ENCODE measurements around the gene UBE2F.
"Not testable (repeated sequence)": the region's sequence is repeated elsewhere in the genome, so short reads cannot be mapped to it uniquely, and the experiment has no call there.

UBE2F gene

GRCh38 chr2:237981621-237982020 is 14.8 kb downstream of the UBE2F start:
- DNase-seq: not testable (repeated sequence)

DNA sequence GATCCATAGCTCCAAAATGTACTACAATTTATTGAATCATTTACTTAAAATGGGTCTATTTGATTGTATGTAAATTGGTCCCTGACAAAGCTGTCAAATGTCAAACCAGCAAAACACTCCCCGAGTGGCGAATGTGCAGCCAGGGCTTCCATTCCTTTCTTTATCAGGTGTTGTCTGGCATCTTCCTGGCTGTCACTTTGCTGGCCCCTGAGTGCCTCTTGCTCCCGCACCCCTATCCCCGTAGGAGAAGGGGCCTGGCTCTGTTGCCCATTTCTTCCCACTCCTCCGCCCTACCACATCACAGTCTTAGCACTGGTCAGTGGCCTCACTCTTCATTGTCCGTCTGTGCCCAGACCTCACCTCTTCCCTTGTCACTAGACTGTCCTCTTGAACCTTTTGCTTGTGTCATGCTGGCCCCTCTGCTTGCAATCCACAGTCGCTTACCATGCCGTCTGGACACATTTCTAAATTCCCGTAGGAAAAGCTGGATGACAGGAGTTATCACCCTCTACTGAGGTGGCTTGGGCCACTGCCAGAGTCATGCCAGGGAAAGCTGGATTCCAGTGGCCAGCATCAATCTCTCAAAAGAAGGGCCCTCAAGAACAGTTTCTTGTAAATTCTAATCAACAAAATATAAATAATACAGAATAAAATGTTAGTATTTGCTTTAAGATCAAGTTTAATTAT is 15.4 kb downstream of the UBE2F start:
- no peak for DNase-seq

DNA sequence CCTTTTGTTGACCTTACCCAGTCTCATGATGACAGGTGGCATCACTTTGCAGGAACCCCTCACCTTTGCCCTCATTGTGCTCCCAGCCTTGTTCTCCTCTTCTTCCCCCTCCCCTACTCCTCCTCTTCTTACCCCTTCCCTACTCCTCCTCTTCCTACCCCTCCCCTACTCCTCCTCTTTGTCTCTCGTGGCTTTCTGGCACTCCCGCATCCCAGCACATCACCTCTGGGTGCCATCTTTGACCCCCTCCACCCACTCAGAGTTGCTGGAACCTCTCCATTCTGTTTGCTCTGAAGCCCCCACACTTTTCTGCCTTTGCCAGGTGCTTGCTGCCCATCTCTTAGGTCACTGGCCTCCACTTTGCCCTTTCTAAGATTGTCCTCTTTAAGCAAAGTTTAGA is 17.1 kb downstream of the UBE2F start:
- no peak for DNase-seq

- no peak for DNase-seq
Observed at GRCh38 chr2:237987268-237987667, 20.5 kb downstream of the UBE2F start.

DNA sequence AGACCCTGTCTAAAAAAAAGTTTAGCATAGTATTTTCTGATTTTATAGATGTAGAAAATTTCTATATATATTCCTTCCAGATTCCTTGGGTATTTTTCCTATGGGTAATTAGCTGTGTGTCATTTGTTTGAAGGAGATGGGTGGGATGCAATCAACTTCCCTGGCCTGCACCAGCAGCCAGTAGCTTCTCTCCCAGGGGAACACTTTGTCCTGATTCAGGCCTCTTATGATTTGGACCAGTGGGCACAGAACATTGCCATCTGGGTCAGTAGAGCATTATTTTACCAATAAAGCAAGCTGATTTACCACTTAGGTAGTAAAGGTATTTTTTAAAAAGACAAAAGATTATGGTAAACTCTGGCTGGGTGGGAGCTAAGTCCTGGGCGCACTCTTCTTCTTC is 26.9 kb downstream of the UBE2F start:
- no peak for DNase-seq

DNA sequence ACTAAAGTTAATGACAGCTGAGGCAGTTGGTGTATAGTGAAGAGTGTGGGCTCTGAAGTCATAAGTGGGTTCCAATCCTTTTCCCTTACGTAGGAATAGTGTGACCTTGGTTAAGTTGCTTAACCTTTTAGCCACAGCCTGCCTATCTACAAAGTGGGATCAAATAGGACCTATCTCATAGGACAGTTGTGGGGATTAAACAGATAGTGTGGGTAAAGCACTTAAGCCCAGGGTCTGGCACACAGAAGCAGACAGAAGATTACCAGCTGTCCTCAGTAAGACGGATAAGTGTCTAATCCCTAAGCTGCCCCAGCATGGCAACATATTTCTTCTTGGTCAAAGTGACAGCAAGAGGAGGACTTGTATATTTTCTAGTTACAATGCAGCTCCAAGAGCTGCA is 28.2 kb downstream of the UBE2F start:
- no peak for DNase-seq

- no peak for DNase-seq
Observed at GRCh38 chr2:237996021-237996593, 29.3 kb downstream of the UBE2F start.

GRCh38 chr2:237997521-237997920 is 30.7 kb downstream of the UBE2F start:
- DNase-seq: no peak

GRCh38 chr2:237998530-237998929 is 31.7 kb downstream of the UBE2F start:
- no peak for DNase-seq

GRCh38 chr2:238003234-238004031 is 36.6 kb downstream of the UBE2F start:
- DNase-seq: no peak

- no peak for DNase-seq
Observed at GRCh38 chr2:238004077-238004830, 37.4 kb downstream of the UBE2F start.

GRCh38 chr2:238005528-238005927 is 38.7 kb downstream of the UBE2F start:
- DNase-seq: no peak

DNA sequence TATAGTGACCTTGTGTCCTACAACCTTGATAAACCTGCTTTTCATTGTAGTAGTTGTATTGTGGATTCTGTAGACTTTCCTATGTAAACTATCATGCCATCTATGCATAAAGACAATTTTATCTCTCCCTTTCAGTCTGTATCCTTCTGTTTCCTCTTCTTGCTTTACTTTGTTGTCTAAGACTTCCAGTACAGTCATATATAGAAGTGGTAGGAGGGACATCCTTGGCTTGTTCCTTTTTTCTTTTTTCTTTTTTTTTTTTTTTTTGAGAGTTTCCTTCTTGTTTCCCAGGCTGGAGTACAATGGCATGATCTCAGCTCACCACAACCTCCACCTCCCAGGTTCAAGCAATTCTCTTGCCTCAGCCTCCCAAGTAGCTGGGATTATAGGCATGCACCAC is 39.7 kb downstream of the UBE2F start:
- no peak for DNase-seq

DNA sequence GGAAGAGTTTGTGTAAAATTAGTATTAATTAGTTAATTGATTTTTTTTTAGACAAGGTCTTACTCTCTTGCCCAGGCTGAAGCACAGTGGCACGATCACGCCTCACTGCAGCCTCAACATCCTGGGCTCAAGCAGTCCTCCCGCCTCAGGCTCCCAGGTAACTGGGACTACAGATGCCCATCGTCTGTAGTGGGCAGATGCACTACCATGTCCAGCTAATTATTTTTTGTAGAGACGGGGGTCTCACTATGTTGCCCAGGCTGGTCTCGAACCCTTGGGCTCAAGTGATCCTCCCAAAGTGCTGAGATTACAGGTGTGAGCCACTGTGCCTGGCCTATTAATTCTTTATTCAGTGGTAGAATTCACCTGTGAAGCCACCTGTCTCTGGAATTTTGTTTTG is 41.1 kb downstream of the UBE2F start:
- DNase-seq: no peak

DNA sequence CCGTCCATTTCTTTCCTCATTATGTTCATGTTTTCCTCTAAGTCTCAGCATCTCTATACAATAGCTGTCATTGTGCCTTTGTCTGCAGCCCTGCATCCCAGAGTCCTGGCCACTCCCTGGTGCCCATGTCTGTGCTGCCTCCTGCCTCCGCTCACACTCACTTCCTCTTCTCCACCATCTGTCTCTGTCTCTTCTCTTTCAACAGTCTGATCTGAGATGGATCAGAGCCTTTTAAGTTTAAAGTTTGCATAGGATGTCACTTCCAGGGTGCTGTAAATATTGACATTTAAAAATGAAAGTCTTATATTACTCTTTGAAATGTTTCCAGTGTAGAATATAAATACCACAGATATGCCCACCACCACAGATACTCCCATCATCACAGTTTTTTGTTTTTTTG is 42.7 kb downstream of the UBE2F start:
- DNase-seq: no peak

GRCh38 chr2:238010572-238010971 is 43.8 kb downstream of the UBE2F start:
- no peak for DNase-seq

DNA sequence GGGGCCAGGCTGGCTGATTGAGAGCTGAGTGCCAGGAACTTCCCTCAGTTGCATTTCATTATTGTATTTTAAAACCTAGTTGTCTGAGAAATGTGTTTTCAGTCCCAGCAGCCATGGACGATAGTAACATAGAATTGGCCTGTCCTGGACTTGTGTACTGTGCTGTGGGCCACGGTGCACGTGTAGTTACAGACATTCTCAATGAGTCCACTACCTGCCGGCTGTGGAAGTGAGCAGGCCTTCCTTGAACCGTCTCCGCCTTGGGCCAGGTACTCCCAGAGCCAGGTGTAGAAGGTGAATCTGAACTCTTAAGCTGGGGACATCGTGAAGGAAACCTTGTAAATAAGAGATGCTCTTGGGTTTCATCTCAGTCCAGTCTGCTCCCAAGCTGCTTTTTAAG is 47.0 kb downstream of the UBE2F start:
- DNase-seq: no peak

- no peak for DNase-seq
Observed at GRCh38 chr2:238015705-238016104, 48.9 kb downstream of the UBE2F start.

- no peak for DNase-seq
Observed at GRCh38 chr2:238016526-238016925, 49.7 kb downstream of the UBE2F start.

GRCh38 chr2:238019962-238020361 is 53.1 kb downstream of the UBE2F start:
- no peak for DNase-seq

GRCh38 chr2:238020816-238021215 is 54.0 kb downstream of the UBE2F start:
- no peak for DNase-seq

- DNase-seq: no peak
Observed at GRCh38 chr2:238021327-238021726, 54.5 kb downstream of the UBE2F start.

DNA sequence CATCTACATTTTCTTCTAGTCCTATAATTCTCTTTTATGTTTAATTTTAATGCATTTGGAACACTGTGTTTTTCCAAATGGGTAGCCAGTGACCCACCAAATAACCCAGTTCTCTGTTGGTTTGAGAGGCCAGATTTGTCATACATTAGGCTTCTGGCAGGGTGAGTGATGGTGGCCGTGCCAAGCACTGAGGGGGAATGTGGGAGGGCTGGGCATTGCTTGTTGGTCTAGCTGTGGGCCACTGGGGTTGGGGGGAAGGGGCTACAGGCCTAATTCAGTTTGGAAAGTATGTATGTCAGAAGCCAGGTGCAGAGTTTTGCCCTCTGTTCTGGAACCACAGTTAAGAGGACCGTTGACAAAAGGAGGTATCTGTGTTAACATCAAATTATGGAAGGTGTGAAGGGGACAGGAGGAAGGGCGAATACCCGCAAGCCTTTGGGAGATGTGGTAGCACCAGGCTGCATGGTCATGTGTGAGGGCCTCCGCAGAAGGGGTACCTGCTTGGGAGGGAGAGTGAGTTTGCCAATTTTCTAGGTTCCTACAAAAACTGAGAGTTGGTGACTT is 55.9 kb downstream of the UBE2F start:
- no peak for DNase-seq
